SK-N-SH treated with all-trans-retinoic acid at 6 μM for 48 hours (cell line): Measurements from ENCODE around the gene CFAP70.

Source experiments
- ARNTL ChIP-seq: fragments of 450-650 bp; formaldehyde crosslinking; IDR thresholded peaks from 2 replicates; pipeline ENCODE4 v1.5.0; 2020; ENCODE audit warnings: low read depth, mild to moderate bottlenecking, moderate library complexity, borderline replicate concordance
- ISL1 ChIP-seq: fragments of 250-450 bp; sonication (Bioruptor Pico); IDR thresholded peaks from 2 replicates; pipeline ENCODE4 v2.1.2; 2022; ENCODE audit warnings: mild to moderate bottlenecking, moderate library complexity
- SNAI2 ChIP-seq: fragments of 250-450 bp; sonication (Bioruptor Pico); IDR thresholded peaks from 2 replicates; pipeline ENCODE4 v1.5.0; 2020; ENCODE audit warnings: mild to moderate bottlenecking, moderate library complexity
- TOX ChIP-seq: fragments of 250-450 bp; sonication (Bioruptor Pico); IDR thresholded peaks from 2 replicates; pipeline ENCODE4 v1.8.0; 2021; ENCODE audit warnings: mild to moderate bottlenecking, moderate library complexity, borderline replicate concordance
- ZNF8 ChIP-seq: fragments of 450-650 bp; formaldehyde crosslinking; IDR thresholded peaks from 2 replicates; pipeline ENCODE4 v1.5.0; 2020; ENCODE audit warnings: mild to moderate bottlenecking, moderate library complexity

DNA sequence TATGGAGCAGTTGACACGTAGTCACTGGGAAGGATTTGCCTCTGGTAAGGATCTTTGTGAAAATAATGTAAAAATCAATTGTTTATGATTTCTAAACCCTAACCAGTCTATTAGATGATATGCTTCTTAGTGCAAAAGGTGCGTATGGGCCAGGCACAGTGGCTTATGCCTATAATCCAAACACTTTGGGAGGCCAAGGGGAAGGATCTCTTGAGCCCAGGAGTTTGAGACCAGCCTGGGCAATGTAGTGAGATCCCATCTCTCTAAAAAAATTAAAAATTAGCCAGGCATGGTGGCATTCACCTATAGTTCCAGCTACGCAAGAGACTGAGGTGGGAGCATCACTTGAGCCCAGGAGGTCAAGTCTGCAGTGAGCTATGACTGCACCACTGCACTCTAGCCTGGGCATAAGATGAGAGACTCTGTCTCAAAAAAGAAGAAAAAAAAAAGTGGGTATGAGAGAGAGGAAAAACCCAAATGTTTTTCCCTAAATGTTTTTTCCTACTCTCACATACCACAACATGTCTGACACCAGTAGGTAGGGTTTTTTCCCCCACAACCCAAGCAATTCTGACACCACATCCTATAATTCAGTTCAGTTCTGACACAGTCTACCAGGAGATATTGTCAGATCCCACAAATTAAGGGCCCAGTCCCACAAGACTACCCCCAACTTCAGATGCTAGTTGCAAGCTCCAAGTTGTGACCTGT, 148.1 kb downstream of the CFAP70 start:
- TF ChIP-seq ZNF8 (no peak), ISL1 (CRISPR knock-in tag) (no peak), ARNTL (CRISPR knock-in tag) (no peak), SNAI2 (CRISPR knock-in tag) (no peak), TOX (no peak)
